ENCODE measurements around the gene SPIRE2. TPM values are rescaled to one million over a fixed set of nuclear protein-coding genes. Genes with fewer than 3 reads are reported as not detected.

Gene SPIRE2
- total and polyA plus RNA-seq, 2 of the 13 experiments (the other 11 are each of a cell fraction or from before 2014, with no cell fraction given), result 13.3 to 37.5 TPM

DNA sequence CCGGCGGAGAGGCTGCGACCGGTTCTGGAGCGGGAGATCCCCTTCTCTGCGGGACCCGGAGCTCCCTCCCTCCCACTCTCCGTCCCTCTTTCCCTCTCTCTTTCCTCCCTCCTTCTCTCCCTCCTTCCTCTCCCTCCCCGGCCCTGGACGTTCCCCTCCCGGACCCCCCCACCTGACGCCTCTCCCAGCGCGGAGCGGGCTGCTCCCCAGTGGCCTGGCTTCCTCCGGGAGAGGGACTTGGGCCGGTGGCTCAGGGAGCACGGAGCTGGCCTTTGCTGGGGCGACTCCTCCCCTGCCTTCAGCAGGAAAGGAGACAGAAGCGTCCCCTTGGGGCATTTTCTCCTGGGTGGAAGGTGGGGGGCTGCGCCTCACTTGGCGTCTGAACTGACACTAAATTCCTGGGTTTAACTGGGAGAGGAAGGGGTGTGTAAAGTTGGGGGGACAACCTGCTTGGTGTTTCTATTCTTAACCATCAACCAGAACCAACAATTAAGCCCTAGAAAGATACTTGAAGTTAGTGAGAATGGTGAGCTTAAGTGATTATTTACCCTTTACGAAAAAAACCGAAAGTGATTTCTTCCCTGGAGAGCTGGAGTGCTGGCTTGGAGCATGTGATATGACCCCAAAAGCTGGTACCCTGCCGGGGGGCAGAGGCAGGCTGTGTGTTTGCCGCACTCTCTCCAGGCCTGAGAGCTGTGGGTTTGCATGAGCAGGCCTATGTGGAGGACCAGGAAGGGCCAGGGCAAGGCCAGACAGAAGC, 775 bp downstream of the SPIRE2 start (continued):
- 0 out of 2 replicates have a peak, but pooled peaks have one; percentile 28 for TF ChIP-seq ZNF383 (CRISPR knock-in tag; IDR thresholded peaks at IDR 0.05; ENCODE audit: borderline replicate concordance)
- TF ChIP-seq, protein P1, sequence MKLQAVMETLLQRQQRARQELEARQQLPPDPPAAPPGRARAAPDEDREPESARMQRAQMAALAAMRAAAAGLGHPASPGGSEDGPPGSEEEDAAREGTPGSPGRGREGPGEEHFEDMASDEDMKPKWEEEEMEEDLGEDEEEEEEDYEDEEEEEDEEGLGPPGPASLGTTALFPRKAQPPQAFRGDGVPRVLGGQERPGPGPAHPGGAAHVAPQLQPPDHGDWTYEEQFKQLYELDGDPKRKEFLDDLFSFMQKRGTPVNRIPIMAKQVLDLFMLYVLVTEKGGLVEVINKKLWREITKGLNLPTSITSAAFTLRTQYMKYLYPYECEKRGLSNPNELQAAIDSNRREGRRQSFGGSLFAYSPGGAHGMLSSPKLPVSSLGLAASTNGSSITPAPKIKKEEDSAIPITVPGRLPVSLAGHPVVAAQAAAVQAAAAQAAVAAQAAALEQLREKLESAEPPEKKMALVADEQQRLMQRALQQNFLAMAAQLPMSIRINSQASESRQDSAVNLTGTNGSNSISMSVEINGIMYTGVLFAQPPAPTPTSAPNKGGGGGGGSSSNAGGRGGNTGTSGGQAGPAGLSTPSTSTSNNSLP (IDR thresholded peaks at IDR 0.05; ENCODE audit: low read depth, low read length), result no peak
- TF ChIP-seq BRD4 (CRISPR knock-in tag; IDR thresholded peaks at IDR 0.05), result no peak
- no peak for TF ChIP-seq KLF12 (CRISPR knock-in tag; IDR thresholded peaks at IDR 0.05; ENCODE audit: borderline replicate concordance)
- TF ChIP-seq ZNF24 (IDR thresholded peaks at IDR 0.05), result no peak
- TF ChIP-seq ELF4 (CRISPR knock-in tag; IDR thresholded peaks at IDR 0.05; ENCODE audit: borderline replicate concordance), result no peak
- TF ChIP-seq, protein P2, sequence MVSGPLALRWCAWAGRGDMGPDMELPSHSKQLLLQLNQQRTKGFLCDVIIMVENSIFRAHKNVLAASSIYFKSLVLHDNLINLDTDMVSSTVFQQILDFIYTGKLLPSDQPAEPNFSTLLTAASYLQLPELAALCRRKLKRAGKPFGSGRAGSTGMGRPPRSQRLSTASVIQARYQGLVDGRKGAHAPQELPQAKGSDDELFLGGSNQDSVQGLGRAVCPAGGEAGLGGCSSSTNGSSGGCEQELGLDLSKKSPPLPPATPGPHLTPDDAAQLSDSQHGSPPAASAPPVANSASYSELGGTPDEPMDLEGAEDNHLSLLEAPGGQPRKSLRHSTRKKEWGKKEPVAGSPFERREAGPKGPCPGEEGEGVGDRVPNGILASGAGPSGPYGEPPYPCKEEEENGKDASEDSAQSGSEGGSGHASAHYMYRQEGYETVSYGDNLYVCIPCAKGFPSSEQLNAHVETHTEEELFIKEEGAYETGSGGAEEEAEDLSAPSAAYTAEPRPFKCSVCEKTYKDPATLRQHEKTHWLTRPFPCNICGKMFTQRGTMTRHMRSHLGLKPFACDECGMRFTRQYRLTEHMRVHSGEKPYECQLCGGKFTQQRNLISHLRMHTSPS (CRISPR knock-in tag; IDR thresholded peaks at IDR 0.05; ENCODE audit: low read depth), result no peak
- TF ChIP-seq, protein P3, sequence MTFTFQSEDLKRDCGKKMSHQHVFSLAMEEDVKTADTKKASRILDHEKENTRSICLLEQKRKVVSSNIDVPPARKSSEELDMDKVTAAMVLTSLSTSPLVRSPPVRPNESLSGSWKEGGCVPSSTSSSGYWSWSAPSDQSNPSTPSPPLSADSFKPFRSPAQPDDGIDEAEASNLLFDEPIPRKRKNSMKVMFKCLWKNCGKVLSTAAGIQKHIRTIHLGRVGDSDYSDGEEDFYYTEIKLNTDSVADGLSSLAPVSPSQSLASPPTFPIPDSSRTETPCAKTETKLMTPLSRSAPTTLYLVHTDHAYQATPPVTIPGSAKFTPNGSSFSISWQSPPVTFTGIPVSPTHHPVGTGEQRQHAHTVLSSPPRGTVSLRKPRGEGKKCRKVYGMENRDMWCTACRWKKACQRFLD (CRISPR knock-in tag; IDR thresholded peaks at IDR 0.05; ENCODE audit: borderline replicate concordance), result 0 out of 2 replicates have a peak, but pooled peaks have one; percentile 40
- no peak for TF ChIP-seq ZNF253 (CRISPR knock-in tag; IDR thresholded peaks at IDR 0.05; ENCODE audit: borderline replicate concordance)
- no peak; the same call in 1 of the 2 replicates for TF ChIP-seq ZNF589 (CRISPR knock-in tag; conservative IDR thresholded peaks at IDR 0.05)
- no peak for TF ChIP-seq IKZF1 (IDR thresholded peaks at IDR 0.05)
- TF ChIP-seq ZSCAN12 (CRISPR knock-in tag; IDR thresholded peaks at IDR 0.05), result no peak
- TF ChIP-seq ZKSCAN8 (CRISPR knock-in tag; IDR thresholded peaks at IDR 0.05; ENCODE audit: borderline replicate concordance), result no peak
- TF ChIP-seq ZNF577 (CRISPR knock-in tag; IDR thresholded peaks at IDR 0.05; ENCODE audit: borderline replicate concordance, low read depth), result no peak
- TF ChIP-seq, protein P4, sequence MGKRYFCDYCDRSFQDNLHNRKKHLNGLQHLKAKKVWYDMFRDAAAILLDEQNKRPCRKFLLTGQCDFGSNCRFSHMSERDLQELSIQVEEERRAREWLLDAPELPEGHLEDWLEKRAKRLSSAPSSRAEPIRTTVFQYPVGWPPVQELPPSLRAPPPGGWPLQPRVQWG (CRISPR knock-in tag; IDR thresholded peaks at IDR 0.05; ENCODE audit: borderline replicate concordance, low read depth), result no peak
- no peak for TF ChIP-seq HIVEP1 (CRISPR knock-in tag; IDR thresholded peaks at IDR 0.05)
- no peak for TF ChIP-seq MED13 (CRISPR knock-in tag; IDR thresholded peaks at IDR 0.05)
- TF ChIP-seq, protein P5, sequence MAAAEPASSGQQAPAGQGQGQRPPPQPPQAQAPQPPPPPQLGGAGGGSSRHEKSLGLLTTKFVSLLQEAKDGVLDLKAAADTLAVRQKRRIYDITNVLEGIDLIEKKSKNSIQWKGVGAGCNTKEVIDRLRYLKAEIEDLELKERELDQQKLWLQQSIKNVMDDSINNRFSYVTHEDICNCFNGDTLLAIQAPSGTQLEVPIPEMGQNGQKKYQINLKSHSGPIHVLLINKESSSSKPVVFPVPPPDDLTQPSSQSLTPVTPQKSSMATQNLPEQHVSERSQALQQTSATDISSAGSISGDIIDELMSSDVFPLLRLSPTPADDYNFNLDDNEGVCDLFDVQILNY (CRISPR knock-in tag; conservative IDR thresholded peaks at IDR 0.05), result no peak
- TF ChIP-seq, protein P6, sequence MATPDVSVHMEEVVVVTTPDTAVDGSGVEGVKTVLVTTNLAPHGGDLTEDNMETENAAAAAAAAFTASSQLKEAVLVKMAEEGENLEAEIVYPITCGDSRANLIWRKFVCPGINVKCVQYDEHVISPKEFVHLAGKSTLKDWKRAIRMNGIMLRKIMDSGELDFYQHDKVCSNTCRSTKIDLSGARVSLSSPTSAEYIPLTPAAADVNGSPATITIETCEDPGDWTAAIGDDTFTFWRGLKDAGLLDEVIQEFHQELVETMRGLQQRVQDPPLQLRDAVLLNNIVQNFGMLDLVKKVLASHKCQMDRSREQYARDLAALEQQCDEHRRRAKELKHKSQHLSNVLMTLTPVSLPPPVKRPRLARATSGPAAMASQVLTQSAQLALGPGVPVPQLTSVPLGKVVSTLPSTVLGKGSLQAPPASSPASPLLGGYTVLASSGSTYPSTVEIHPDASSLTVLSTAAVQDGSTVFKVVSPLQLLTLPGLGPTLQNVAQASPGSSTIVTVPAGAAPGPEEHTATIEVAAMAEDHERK (CRISPR knock-in tag; IDR thresholded peaks at IDR 0.05; ENCODE audit: low read depth), result no peak
- no peak for TF ChIP-seq ZNF160 (CRISPR knock-in tag; IDR thresholded peaks at IDR 0.05)
- no peak for TF ChIP-seq ZNF10 (CRISPR knock-in tag; IDR thresholded peaks at IDR 0.05; ENCODE audit: borderline replicate concordance, low read depth)
- no peak for TF ChIP-seq RAD21 (CRISPR knock-in tag; IDR thresholded peaks at IDR 0.05)

All from HepG2 (cell line).